ENCODE results near the gene SNX5. TPM values are rescaled to one million over a fixed set of nuclear protein-coding genes. Genes with fewer than 3 reads are reported as not detected.

Gene SNX5
- total and polyA plus RNA-seq, 2 of the 13 experiments (the other 11 are each of a cell fraction or from before 2014, with no cell fraction given), result 664 to 1,040 TPM

GRCh38 chr20:17941087-17941825, 27.3 kb downstream of the SNX5 start (continued):
- TF ChIP-seq MTERF4 (CRISPR knock-in tag; IDR thresholded peaks at IDR 0.05), result no peak
- peak; percentile 49; the same call in 1 of the 2 replicates for TF ChIP-seq TBX2 (CRISPR knock-in tag; IDR thresholded peaks at IDR 0.05; ENCODE audit: borderline replicate concordance)
- no peak for TF ChIP-seq NFIB (CRISPR knock-in tag; IDR thresholded peaks at IDR 0.05; ENCODE audit: borderline replicate concordance)
- TF ChIP-seq YEATS4 (CRISPR knock-in tag; IDR thresholded peaks at IDR 0.05; ENCODE audit: borderline replicate concordance), result 0 out of 2 replicates have a peak, but pooled peaks have one; percentile 47
- TF ChIP-seq MIXL1 (CRISPR knock-in tag; IDR thresholded peaks at IDR 0.05), result no peak
- TF ChIP-seq ZNF44 (CRISPR knock-in tag; IDR thresholded peaks at IDR 0.05), result no peak
- no peak for TF ChIP-seq ZNF552 (CRISPR knock-in tag; IDR thresholded peaks at IDR 0.05; ENCODE audit: borderline replicate concordance)
- TF ChIP-seq ZNF383 (CRISPR knock-in tag; IDR thresholded peaks at IDR 0.05; ENCODE audit: borderline replicate concordance), result no peak
- 0 out of 2 replicates have a peak, but pooled peaks have one; percentile 10 for TF ChIP-seq MLXIP (CRISPR knock-in tag; IDR thresholded peaks at IDR 0.05; ENCODE audit: borderline replicate concordance)
- TF ChIP-seq ZNF10 (CRISPR knock-in tag; IDR thresholded peaks at IDR 0.05; ENCODE audit: borderline replicate concordance, low read depth), result no peak
- 0 out of 2 replicates have a peak, but pooled peaks have one; percentile 18 for TF ChIP-seq NR1H2 (CRISPR knock-in tag; IDR thresholded peaks at IDR 0.05; ENCODE audit: borderline replicate concordance, low read depth)
- TF ChIP-seq ZNF275 (CRISPR knock-in tag; IDR thresholded peaks at IDR 0.05; ENCODE audit: borderline replicate concordance), result 0 out of 2 replicates have a peak, but pooled peaks have one; percentile 17
- peak; percentile 100 for TF ChIP-seq RBM22 (optimal IDR thresholded peaks at IDR 0.05; ENCODE audit: low read length)
- TF ChIP-seq ZNF720 (CRISPR knock-in tag; IDR thresholded peaks at IDR 0.05), result 0 out of 2 replicates have a peak, but pooled peaks have one; percentile 65
- TF ChIP-seq ZKSCAN5 (CRISPR knock-in tag; IDR thresholded peaks at IDR 0.05), result 0 out of 2 replicates have a peak, but pooled peaks have one; percentile 69
- 0 out of 2 replicates have a peak, but pooled peaks have one; percentile 7 for TF ChIP-seq ZFP90 (CRISPR knock-in tag; IDR thresholded peaks at IDR 0.05; ENCODE audit: borderline replicate concordance)
- TF ChIP-seq POLR2G (IDR thresholded peaks at IDR 0.05; ENCODE audit: low read depth, low read length), result peak; percentile 78
- TF ChIP-seq SMAD3 (CRISPR knock-in tag; IDR thresholded peaks at IDR 0.05), result 0 out of 2 replicates have a peak, but pooled peaks have one; percentile 18
- peak; percentile 33; the same call in 1 of the 2 replicates for TF ChIP-seq RBFOX2 (IDR thresholded peaks at IDR 0.05; ENCODE audit: low read depth, low read length)
- 0 out of 2 replicates have a peak, but pooled peaks have one; percentile 53 for TF ChIP-seq ZNF451 (CRISPR knock-in tag; IDR thresholded peaks at IDR 0.05)
- peak; percentile 45 for TF ChIP-seq POLR2AphosphoS5 (IDR thresholded peaks at IDR 0.05; ENCODE audit: low read depth, low read length)
- TF ChIP-seq RNF219 (CRISPR knock-in tag; IDR thresholded peaks at IDR 0.05), result no peak
